Fibroblast of skin of right quadriceps (primary cell): ENCODE results near the gene NEK2.
"Not testable (repeated sequence)": the region's sequence is repeated elsewhere in the genome, so short reads cannot be mapped to it uniquely, and the experiment has no call there.

ENCODE experiments used
- DNase-seq: peaks from one replicate; pipeline ENCODE4 v3.0.0-alpha.2; 2013

Gene NEK2

DNA sequence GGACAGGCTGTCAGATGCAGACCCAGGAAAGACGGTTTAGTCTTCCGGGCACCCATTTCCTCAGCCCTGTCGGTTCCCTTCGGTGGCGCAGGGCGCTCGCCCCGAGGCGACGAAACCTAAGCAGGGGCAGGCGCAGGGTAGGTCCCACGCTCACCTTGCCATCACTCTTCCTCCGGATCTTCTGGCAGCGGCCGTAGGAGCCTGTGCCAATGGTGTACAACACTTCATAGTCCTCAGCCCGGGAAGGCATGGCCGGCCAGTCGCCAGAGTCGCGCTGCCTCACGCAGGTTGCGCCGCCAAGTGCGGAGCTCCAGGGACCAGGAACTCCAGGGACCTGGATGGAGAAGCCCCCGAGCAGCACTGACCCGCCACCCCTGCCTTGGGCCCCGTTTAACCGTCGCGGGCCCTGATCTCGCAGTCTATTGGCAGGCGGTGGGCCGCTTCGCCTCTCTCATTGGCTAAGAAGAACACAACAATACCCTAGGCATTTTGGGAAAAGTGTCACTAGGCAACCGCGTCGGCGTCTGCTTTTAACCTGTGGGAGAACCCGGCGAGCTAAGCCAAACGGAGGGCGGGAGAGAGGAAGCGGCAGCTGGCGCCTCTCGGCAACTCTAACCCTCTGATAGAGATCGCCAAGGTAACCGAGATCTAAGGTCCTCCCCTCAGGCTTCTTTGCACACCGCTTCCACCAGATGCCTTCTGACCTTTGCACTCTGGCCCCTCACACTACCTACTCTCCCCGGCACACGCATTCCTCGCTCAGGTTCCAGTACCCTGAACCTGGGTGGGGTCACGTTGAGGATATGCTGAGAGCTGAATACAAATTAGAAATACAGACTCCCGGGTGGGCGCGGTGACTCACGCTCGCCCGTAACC, at the start of gene NEK2:
TSS of gene NEK2 (minus strand) at position 392 of the 876 bp plus-strand sequence. CDS start at position 250, 142 bp downstream.
- DNase-seq = peak; percentile 91

DNA sequence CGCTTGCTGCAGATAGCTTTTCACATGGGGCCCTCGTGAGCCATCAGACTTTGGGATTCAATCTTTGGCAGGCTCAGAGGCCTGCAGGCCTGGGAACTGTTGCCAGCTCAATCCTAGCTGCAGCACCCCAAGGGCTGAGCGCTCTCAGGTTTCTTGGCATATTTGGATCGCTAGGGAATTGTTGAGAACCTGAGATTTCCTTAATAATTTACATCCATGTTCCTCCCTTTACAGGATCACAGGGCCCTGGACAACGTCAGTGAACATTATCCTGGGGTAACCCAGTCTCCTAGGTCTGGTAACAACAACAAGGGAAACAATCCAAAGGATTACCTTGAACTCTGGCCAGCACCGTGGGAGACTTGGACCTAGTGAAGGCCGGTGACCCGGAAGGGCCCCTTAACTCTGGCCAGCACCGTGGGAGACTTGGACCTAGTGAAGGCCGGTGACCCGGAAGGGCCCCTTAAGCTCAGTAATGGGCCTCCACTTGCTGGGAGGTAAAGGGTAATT, 49.3 kb upstream of the NEK2 start:
- no peak for DNase-seq

DNA sequence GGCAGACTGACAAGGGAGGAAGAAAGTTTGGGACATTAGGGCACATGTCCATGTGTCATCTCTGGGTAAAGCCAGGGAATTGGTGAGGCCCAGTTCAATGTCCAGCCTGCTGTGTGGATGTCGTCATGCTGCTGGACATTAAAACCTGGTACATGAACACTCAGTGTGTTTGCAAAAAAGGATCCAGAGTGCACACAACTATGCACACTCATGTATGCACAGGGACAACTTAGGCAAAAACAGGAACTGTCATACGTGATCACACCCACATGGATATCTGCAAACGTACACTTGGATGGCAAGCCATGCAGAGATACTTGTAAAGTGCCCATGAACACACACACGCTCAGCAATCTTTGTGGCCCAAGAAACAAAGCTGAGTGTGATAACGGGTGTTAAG, 47.9 kb upstream of the NEK2 start:
- no peak for DNase-seq

DNA sequence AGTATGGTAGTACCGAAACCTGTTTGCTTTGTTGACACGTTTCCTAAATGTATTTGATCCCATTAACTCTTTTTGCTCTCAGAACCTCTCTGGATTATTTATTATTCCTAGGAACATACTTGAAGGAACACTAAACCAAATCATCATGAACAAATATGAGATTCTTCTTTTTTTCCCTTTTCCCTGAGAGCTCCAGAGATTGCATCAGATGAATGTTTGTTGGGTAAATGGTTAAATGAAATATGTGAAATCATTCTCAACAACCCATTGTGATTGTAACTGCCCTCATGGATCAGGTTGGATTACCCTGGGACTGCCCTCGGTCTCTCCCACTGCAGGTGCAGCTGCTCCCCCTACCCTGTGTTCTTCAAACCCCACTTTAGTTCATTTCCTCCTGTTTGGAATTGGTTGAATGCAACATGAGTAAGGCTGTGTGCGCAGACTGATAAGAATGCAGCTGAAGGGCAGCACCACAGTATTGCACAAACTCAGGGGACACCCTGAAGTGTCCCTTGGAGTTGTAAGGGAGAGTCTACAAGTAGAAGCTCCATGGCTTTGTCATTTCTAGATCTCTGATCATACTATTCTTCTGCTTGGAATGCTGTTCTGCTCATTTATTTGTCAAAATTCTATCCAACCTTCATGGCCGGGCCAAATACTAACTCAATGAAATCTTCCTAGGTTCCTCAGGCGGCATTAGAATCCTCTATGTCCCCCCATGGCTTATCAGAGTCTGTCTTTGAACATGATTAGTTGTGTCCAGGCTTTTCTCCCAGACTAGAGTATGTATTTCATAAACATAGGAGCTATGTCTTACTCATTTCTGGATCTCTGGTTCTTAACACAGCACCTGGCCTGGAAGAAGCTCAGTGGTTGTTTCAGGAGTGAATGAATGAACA, 47.1 kb upstream of the NEK2 start:
- DNase-seq = no peak

DNA sequence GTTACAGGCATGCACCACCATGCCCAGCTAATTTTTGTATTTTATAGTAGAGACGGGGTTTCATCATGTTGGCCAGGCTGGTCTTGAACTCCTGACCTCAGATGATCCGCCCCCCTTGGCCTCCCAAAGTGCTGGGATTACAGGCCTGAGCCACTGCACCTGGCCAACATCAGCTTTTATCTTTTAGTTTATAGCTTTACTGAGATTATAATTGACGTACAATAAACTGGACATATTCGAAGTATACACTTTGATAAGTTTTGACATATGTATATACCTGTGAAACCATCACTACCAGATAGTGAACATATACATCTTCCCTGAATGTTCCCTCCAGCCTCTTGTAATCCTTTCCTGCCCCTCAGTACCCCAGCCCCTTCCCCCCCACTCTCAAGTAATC, 41.1 kb upstream of the NEK2 start:
- DNase-seq = not testable (repeated sequence)

DNA sequence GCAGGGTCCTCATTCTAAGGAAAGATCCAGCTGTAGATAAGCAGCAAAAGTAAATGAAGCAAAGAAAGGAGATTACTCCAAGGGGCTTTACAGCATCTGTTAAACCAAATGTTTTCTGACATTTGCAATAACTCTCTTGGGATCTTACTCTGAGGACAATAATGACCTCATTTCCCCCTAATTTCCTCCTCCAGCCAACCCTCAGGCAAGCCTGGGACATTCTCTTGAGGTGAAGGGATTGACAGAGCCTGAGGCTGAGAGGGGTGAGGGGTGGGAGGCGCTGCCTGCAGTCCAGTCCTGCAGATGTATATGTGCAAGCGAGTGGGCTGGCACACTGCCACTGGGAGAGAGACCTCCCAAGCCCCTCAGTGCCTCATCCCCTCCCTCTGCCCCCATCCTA, 40.5 kb upstream of the NEK2 start:
- no peak for DNase-seq

DNA sequence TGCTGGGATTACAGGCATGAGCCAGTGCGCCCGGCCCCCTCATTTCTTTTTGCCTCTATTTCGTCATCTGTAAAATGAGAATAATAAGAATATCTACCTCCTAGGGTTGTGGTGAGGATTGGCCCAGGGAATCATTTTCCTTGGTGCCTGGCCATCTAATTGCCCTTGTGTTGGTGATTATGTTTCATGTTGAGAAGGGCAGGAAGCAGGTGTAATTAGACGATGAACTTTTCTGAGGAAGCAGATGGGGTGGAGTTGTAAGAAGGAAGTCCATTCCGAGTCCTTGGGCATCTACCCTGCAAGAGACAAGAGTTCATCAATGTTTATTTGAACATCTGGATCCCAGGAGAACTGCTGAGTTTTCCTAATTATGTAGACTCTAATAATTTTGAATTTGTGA, 38.7 kb upstream of the NEK2 start:
- no peak for DNase-seq

DNA sequence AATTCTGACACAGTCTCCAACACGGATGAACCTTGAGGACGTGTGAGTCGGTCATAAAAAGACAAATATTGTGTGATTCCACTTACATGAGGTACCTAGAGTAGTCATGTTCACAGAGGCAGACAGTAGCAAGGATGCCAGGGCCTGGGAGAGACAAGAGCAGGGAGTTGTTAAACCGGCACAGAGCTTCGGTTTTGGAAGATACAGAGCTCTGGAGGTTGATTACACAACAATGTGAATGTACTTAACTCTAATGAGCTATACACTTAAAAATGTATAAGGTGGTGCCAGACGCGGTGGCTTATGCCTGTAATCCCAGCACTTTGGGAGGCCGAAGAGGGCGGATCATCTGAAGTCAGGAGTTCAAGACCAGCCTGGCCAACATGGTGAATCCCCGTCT, 37.8 kb upstream of the NEK2 start:
- no peak for DNase-seq

DNA sequence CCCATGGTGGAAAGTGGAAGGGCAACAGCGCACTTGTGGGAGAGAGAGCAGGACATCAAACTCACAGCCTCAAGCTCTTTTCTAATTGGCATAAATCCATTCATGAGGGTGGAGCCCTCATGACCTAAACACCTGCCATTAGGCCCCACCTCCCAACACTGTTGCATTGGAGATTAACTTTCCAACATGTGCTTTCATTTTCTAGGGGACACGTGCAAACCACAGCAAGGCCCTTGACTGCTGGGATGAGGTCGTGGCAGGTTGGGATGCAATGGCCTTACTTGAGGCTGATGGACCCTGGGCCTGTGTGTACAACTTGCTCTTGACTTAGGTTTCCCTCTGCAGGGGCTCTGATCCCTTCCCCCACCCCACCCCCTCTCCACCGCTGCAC, 35.9 kb upstream of the NEK2 start:
- no peak for DNase-seq

DNA sequence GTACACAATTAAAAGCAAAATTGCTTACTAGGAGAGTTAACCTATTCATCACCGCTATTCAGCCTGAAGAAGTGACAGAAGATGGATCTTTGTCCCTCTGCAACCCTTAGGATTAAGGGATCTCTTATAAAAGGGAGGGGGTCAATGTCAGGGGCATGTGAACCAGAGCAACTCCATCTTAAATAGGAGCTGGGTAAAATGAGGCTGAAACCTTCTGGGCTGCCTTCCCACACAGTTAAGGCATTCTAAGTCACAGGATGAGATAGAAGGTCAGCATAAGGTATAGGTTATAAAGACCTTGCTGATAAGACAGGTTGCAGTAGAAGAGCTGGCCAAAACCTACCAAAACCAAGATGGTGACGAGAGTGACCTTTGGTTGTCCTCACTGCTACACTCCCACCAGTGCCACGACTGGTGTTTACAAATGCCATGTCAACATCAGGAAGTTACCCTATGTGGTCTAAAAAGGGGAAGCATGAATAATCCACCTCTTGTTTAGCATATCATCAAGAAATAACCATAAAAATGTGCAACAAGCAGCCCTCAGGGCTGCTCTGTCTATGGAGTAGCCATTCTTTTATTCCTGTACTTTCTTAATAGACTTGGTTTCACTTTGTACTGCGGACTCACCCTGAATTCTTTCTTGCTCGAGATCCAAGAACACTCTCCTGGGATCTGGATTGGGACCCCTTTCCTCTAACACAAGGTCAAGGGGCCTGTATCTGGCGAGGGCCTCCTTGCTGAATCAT, 35.3 kb upstream of the NEK2 start:
- DNase-seq = no peak

DNA sequence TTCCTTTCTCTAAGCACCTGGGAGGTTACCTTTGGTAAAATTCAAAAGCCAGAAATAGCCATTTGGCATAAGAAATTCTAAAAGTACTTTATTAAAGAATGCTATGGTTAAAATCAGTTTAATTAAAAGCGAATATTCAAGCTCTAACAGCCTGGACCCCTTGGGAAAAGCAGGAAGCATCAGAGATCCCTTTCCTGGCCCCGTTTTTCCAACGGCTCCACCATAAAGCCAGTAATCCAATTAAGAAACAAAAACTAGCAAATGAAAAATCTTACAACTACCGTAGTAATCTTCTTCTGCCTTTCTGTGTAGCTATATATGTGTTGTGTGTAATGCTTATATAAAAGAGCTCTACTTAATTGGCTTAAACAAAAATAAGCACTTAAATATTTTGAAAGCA, 33.5 kb upstream of the NEK2 start:
- no peak for DNase-seq

DNA sequence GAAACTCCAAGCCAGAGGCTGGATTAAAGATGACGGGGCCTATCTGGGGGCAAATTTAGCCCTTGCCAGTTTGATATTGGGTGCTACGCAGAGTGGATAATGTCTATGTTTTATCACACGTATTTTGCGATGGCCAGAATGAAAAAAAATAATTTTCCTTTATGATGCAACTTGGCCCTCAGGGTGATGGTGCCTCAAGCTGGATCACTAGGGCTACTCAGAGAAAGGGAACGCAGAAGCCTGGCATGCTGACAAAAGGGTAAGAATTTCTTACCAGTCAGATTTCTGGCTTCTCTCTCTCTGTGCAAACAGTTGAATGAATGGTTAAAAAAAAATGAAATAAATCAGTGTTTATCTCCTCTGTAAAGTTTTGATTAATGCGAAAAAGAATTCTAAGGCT, 32.6 kb upstream of the NEK2 start:
- no peak for DNase-seq

DNA sequence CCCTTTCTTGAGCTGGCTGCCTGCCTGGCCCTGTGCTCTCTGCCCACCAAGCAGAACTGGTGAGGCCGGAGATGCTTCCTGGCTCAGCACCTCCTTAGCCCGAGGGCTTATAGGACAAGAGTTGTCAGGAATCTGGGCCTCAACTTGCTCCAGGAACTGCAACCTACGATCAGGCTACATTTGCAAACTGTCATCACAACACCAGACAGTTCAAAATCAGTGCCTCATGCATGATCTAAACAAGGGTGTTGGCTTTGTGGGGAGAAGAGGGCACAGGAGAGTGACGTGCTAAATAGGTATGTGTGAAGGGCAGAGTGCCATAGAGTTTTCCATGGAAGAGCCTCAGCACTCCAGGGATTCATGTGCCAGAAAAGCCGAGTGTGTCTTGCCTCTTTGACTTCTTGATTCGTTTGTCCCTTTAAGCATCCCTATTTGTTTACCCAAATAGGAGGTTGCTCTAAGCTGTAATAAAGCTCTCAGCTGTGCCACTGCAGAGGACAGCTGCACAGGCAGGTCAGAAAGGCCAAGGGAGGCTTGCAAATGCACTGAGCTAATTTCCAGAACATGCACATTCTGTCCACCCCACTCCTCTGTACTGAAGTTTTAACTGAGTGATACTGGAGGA, 30.2 kb upstream of the NEK2 start:
- DNase-seq = no peak

DNA sequence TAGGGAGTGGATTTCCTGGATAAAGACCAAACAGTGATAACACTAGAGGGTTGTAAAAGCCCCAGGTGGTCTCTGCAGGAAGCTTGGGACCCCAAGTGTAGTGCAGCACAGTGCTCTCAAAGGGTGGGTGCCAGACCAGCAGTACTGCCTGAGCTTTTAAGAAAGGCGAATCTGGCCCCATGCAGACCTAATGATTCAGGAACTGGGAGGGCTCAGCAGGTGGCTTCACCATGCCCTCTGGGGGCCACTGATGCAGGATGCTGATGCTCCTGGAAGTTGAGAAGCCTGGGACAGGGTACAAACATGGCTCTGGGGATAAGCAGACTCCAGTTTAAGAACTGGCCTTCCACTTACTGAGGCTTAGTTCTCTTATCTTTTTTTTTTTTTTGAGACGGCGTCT, 29.1 kb upstream of the NEK2 start:
- DNase-seq = no peak

DNA sequence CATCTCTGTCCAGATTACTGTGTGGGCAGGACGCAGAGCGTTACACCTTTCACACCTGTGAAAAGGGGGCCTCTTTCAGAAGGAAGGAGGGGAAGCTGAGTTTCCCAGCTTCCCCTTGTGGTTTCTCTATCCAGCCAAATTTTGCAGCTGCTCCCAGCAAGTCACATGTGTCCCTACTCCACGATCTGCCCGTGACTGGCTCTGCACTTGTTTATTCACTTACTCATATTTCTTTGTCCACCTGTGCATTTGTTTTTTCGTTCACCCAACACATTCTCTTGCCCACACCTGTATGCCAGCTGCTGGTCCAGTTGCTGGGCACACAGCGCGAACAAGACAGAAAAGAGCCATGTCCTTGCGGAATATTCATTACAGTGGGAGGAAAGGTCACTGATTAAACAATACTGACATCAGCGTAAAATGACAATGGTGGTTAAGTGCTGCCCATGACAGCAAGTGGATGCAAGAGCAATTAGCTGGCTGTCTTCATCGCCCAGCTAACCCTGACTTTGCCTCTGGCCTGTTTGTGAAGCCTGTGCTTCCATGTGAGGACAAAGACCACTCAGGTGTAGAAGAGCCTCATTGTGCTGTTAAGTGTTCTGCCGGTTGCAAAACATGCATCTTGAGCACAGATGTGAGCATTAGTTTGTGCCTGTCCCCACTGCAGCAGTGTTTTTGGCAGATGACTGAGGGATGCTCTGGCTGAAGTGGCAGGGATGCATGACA, 28.6 kb upstream of the NEK2 start:
- no peak for DNase-seq

DNA sequence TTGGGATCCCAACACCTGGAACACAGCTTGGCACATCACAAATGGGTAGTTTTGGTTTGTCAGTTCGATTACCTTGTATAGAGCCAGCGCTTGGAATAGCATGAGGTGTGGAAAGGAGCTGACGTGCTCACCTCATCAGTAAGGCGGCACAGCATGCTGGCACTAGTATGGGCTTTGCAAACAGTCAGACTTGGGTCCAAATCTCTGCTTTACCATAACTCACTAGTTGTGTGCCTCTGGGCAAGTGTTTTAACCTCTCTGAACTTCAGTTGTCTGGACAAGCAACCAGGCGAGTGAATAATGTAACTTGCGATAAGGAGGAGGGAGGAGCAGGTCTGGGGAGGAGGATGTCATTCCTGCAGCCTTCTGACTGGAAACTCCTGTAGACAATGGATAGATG, 26.3 kb upstream of the NEK2 start:
- no peak for DNase-seq

DNA sequence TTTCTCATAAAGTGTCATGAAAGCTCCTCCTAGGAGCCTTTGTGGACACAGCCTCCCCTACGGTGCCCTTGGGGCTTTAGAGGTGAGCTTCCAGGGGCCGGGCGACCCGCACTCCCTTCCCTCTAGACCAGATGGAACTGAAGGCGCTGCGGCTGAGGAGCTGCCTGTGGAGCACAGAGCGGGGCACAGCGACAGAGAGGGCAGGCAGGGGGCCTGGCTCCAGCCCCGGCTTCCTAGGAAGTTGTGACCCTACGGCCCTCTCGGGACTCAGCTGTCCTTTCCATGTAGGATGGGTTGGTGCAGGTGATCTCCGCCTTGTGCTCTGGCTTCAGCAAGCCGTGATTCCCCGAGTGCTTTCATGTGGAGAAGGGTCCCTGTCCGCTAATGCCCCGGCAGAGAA, 23.6 kb upstream of the NEK2 start:
- no peak for DNase-seq

DNA sequence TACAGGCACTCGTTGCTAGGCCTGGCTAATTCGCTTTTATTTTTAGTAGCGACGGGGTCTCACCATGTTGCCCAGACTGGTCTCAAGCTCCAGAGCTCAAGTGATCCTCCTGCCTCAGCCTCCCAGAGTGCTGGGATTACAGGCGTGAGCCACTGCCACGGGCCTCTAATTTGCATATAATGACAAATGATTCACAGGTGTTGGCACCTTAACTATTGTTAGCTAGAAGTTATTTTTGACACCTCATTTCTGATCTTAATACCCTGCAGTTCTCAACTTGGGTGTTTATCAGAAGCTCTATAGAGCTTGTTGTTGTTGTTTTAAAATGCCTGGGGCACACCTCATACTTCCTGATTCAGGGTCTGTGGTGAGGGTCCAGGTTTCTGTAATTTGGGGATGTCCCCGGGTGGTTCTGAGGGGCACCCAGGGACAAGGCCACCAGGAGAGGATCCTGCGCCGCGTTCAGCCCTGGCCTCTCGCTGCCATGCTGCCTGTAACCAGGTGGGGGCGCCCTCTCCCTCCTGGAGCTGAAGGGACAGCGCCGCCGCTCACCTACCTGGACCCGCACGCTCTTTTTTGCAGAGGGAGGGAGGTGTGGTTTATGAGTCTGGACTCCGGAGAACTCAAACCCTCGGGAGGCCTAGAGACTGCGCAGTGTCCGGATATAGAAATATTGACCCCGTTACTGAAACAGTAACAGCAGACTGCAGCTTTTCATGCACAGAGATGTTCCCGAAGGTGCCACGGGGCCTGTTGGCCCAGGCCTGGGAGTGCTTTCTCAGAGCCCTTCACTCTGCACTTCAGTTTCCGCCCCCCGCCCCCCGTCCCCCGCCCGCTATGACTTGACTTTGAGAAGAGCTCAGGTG, 23.0 kb upstream of the NEK2 start:
- peak; percentile 35 for DNase-seq

DNA sequence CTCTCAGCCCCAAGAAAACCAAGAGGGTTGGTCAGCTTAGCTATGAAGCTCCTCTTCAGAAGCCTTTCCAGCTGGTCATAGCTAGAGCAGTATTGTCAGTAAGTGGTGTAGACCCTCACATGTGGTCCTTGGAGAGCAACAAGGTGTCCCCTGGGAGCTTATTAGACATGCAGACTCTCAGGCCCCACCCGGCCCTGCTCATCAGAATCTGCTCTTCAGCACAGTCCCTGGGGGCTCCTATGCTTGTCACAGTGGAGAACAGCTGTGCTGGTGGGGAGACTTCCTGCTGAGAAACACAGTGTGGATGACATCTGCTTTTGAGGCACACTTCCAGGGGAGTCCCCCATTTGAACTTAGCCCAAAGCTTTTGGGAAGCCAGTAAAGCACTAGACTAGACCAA, 21.9 kb upstream of the NEK2 start:
- no peak for DNase-seq

DNA sequence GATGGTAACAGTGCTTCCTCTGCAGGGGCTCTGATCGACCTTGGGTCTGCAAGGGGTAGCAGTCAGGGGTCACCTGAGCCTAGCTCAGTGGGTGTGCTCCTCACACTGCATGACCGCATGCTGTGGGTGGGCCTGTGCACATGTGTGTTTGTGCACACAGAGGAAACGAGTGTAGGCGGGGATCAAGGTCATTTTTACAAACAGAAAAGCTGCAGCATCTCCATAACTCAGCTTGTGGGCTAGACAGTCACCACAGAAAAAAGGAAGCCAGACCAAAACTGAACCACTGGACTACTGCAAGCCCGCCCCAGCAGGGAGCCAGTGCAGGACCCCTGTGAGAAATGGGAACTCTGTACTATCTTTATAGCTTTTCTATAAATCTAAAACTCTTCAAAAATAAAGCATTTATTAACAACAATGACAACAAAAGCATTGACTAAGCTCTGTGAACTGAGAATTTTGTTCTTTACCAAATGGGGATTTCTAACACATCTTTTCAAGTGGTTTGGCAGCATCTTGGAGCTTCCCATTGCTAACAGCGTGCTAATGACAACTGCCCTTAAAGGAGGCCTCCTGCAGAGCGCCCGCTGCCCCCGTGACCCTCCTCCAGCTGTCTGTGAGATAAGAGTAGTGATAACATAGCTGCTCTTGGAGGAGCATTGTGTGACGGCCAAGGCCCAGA, 19.9 kb upstream of the NEK2 start:
- DNase-seq = no peak
